Mononuclear cell (primary cell): Measurements from ENCODE around the gene GNG7. TPM values are rescaled to one million over a fixed set of nuclear protein-coding genes. Genes with fewer than 3 reads are reported as not detected.
"Not testable (repeated sequence)": the region's sequence is repeated elsewhere in the genome, so short reads cannot be mapped to it uniquely, and the experiment has no call there.

Source experiments
- H3K27me3 ChIP-seq: 2 replicates; pipeline ENCODE4 v1.6.0; 2011; ENCODE audit warnings: low read length, control low read depth; ENCODE audit not compliant: insufficient read depth
- H3K4me1 ChIP-seq: 2 replicates; pipeline ENCODE4 v1.5.1; 2011; ENCODE audit warnings: mild to moderate bottlenecking, low read length, control low read depth; ENCODE audit not compliant: insufficient read depth
- H3K4me3 ChIP-seq: 2 replicates; pipeline ENCODE4 v1.5.1; 2011; ENCODE audit warnings: mild to moderate bottlenecking, low read length, moderate library complexity
- H3K9me3 ChIP-seq: 2 replicates; pipeline ENCODE4 v1.5.1; 2011; ENCODE audit warnings: low read depth, mild to moderate bottlenecking, control low read depth, low read length
- total RNA-seq: library from RNA; depleted of rRNA; stranded (reverse); fragments of >200 nt; gene quantifications from one replicate; pipeline ENCODE4 v1.2.3, GENCODE V29; 2012

GNG7 gene
- total RNA-seq, 1 donor, result 2.0 TPM

- Histone ChIP-seq H3K4me3 (no peak overlapping the region), H3K27me3 (no peaks in the 10 kb centered on the region), H3K9me3 (no peaks in the 10 kb centered on the region), H3K4me1 (peaks cover 4% of the 10 kb centered on the region)
Measured at GRCh38 chr19:2573916-2574315, 128.6 kb downstream of the GNG7 start.

- H3K27me3 ChIP-seq, H3K4me1 ChIP-seq, H3K9me3 ChIP-seq, H3K4me3 ChIP-seq: not testable (repeated sequence)
Measured at GRCh38 chr19:2572152-2572551, 130.3 kb downstream of the GNG7 start.

- Histone ChIP-seq H3K4me1 (peaks cover 8% of the 10 kb centered on the region), H3K27me3 (no peaks in the 10 kb centered on the region), H3K9me3 (no peaks in the 10 kb centered on the region), H3K4me3 (no peak overlapping the region)
Measured at GRCh38 chr19:2569596-2570465, 132.7 kb downstream of the GNG7 start.

- no peak overlapping the region for H3K4me3 ChIP-seq
- no peaks in the 10 kb centered on the region for H3K27me3 ChIP-seq
- peaks cover 8% of the 10 kb centered on the region for H3K4me1 ChIP-seq
- H3K9me3 ChIP-seq, result no peaks in the 10 kb centered on the region
Measured at GRCh38 chr19:2567996-2568395, 134.5 kb downstream of the GNG7 start.

- Histone ChIP-seq H3K9me3 (no peaks in the 10 kb centered on the region), H3K4me3 (no peak overlapping the region), H3K27me3 (no peaks in the 10 kb centered on the region), H3K4me1 (peaks cover 10% of the 10 kb centered on the region)
Measured at GRCh38 chr19:2567580-2567979, 134.9 kb downstream of the GNG7 start.

DNA sequence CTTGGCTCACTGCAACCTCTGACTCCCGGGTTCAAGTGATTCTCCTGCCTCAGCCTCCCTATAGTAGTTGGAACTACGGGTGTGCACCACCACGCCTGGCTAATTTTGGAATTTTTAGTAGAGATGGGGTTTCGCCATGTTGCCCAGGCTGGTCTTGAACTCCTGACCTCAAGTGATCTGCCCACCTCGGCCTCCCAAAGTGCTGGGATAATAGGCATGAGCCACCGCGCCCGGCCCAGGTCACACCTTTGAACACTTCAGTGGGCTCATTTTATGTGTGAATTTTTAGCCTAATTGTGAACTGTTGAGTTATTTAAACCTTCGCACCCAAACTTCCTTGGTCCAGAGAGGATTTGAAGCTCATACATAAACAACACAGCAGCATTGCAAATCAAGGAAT lies 138.9 kb downstream of the GNG7 start:
- not testable (repeated sequence) for H3K27me3 ChIP-seq, H3K9me3 ChIP-seq, H3K4me3 ChIP-seq
- H3K4me1 ChIP-seq, result peaks cover 24% of the 10 kb centered on the region

DNA sequence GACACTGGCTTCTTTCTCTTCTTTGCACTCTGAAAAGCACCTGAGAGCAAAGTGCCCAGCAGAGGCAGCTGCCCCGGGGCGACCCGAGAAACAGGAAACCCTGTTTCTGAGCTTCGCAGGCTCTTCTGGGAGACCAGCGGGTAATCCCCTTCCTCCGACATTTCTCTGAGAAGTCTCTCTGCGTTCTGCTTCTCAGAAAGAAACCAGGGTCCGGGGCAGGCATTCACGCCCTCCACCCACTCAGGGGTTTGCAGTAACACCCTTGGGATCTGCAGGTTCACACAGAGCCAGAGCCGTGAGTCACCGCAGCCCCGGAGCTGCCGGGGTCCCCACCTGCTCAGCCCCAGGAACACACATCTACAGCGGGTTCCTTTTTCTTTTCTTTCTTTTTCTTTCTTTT lies 140.6 kb downstream of the GNG7 start:
- Histone ChIP-seq H3K27me3 (no peaks in the 10 kb centered on the region), H3K4me1 (peaks cover 16% of the 10 kb centered on the region), H3K9me3 (no peaks in the 10 kb centered on the region), H3K4me3 (peak overlapping the region; percentile 19)

DNA sequence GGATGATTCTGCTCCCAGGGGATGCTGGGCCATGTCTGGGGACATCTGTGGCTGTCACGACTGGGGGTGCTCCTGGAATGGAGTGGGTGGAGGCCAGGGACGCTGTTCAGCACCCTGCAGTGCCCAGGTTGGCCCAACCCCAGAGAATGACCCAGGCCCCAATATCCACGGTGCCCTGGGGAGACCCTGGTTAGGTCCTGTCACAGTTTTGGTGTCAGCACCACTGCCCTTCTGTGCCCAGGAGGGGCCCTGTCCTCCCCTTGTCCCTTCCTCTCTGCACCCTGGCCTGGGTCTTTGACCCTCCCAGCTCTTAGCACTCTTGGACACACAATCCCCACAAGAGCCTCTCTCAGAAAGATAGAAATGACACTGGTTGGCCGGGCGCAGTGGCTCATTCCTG lies 141.3 kb downstream of the GNG7 start:
- H3K4me1 ChIP-seq, result peaks cover 16% of the 10 kb centered on the region
- no peaks in the 10 kb centered on the region for H3K27me3 ChIP-seq
- no peak overlapping the region for H3K4me3 ChIP-seq
- H3K9me3 ChIP-seq, result no peaks in the 10 kb centered on the region

- Histone ChIP-seq H3K4me1 (peaks cover 16% of the 10 kb centered on the region), H3K4me3 (no peak overlapping the region), H3K27me3 (no peaks in the 10 kb centered on the region), H3K9me3 (no peaks in the 10 kb centered on the region)
Measured at GRCh38 chr19:2560369-2560768, 142.1 kb downstream of the GNG7 start.

GRCh38 chr19:2558543-2558942 lies 144.0 kb downstream of the GNG7 start:
- Histone ChIP-seq H3K9me3 (no peaks in the 10 kb centered on the region), H3K27me3 (no peaks in the 10 kb centered on the region), H3K4me3 (no peak overlapping the region), H3K4me1 (peaks cover 16% of the 10 kb centered on the region)

- not testable (repeated sequence) for H3K4me3 ChIP-seq, H3K9me3 ChIP-seq, H3K27me3 ChIP-seq
- H3K4me1 ChIP-seq, result peaks cover 16% of the 10 kb centered on the region
Measured at GRCh38 chr19:2558131-2558530, 144.4 kb downstream of the GNG7 start.

DNA sequence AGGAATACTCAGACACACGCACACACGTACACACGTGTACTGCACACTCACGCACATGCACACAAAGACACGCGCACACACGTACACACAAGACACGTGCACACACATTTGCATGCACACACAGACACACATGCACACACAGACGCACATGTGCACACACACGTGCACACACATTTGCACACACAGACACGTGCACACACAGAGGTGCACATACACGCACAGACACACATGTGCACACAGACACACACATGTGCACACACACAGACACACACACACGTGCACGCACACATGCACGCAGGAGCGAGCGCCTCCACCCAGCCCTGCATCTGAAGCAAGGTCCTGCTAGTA lies 145.4 kb downstream of the GNG7 start:
- Histone ChIP-seq H3K4me3 (no peak overlapping the region), H3K4me1 (peaks cover 16% of the 10 kb centered on the region), H3K27me3 (no peaks in the 10 kb centered on the region), H3K9me3 (no peaks in the 10 kb centered on the region)

DNA sequence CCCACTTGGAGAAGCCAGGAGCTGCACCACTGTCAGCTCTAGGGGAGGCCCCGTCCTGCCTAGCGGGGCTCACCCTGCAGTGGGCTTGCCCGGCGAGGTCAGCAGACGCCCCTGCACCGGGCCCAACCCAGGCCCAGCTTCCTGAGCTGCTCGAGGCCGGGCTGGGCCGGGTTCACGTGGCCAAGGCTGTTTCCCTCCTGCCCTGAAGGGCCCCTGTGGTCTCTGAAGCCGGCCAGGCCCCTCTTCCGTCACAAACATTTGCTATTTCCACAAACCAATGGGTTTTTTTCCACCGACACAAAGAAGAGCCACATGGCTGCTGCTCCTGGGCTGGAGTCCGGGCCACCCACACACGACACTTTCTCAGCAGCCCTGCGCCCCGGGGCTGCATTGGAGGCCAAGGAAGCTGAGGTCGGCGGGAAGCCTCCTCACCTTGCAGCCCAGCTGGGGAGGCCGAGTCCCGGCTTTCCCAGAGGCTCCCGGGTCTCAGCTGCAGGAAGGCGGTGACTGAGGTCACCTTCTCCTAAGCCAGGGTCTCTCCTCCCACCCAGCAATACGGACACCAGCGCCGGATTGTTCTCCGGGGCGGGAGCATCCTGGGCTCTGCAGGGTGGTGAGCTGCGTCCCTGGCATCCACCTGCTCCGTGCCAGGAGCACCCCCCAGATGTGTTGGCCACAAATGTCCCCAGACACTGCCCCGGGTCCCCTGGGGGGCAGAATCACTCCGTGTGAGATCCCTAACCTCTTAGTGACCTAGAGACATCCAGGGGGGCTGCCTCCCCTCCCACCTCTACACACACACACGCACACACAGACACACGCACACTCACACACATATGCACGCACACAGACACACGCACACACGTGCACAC lies 146.0 kb downstream of the GNG7 start:
- Histone ChIP-seq H3K27me3 (no peaks in the 10 kb centered on the region), H3K4me3 (no peak overlapping the region), H3K9me3 (no peaks in the 10 kb centered on the region), H3K4me1 (peaks cover 19% of the 10 kb centered on the region)

GRCh38 chr19:2555422-2556220 lies 146.9 kb downstream of the GNG7 start:
- H3K4me1 ChIP-seq, result peaks cover 13% of the 10 kb centered on the region

DNA sequence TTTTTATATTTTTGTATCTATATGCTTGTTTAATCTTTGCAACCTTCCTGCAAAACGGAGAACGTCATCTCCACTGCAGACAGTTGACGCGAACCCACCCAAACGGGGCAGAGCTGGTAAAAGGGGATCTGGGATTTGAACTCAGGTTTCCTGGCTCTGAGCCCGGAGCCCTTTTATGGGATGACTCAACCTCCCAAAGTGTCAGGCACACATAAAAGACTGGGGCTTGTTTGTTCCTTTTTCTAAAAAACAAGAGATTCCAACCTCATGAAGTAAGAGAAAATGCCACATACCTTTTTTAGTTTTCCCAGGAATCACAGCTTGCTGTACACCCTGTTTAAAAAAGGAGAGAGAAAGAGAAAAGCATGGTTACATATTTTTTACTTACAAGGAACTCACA lies 147.6 kb downstream of the GNG7 start:
- no peak overlapping the region for H3K4me3 ChIP-seq
- no peaks in the 10 kb centered on the region for H3K9me3 ChIP-seq
- H3K27me3 ChIP-seq, result no peaks in the 10 kb centered on the region
- peaks cover 19% of the 10 kb centered on the region for H3K4me1 ChIP-seq

More at GRCh38 chr19:2555422-2556220, 146.9 kb downstream of the GNG7 start:
- no peaks in the 10 kb centered on the region for H3K27me3 ChIP-seq
- H3K4me3 ChIP-seq, result no peak overlapping the region
- H3K9me3 ChIP-seq, result no peaks in the 10 kb centered on the region
